GM21576 (cell line): ENCODE data around the gene OLFM2.
"Not testable (repeated sequence)": the region's sequence is repeated elsewhere in the genome, so short reads cannot be mapped to it uniquely, and the experiment has no call there.

ENCODE experiments used
- ATAC-seq: cut with Tn5 transposase; IDR thresholded peaks from one replicate; pipeline ENCODE4 v1.9.1; 2021; ENCODE audit warnings: mild to moderate bottlenecking, moderate library complexity; ENCODE audit not compliant: unreplicated experiment

OLFM2 gene

DNA sequence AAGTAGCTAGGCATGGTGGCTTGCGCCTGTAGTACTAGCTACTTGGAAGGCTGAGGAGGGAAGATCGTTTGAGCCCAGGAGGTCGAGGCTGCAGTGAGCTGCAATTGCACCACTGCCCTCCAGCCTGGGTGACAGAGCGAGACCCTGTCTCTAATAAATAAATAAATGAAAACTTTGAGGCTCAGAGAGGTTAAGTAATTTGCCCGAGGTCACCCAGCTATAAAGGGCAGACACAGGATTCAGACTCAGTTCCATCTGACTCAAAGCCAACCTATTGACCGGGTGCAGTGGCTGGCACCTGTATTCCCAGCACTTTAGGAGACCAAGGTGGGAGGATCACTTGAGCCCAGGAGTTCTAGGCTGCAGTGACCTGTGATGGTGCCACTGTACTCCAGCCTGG is 7.4 kb upstream of the OLFM2 start:
- no peak for ATAC-seq

DNA sequence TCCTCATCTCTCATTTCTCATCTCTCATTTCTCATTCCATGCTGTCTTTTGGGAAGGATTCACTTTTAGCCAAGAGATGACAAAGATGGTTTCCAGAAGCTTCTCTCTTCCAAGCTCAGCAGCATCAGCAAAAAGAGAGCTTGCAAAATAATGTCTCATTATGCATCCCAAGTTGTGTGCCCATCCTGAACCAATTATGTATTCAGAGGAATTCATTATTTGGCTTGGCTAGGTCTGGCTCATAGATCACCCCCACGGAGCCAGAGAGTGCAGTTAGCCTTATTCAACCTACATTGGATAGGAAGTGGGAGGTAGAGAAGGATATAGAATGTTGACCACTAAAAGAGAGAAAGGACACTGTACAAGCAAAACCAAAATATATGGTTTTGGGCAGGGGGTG is 5.4 kb upstream of the OLFM2 start:
- no peak for ATAC-seq

DNA sequence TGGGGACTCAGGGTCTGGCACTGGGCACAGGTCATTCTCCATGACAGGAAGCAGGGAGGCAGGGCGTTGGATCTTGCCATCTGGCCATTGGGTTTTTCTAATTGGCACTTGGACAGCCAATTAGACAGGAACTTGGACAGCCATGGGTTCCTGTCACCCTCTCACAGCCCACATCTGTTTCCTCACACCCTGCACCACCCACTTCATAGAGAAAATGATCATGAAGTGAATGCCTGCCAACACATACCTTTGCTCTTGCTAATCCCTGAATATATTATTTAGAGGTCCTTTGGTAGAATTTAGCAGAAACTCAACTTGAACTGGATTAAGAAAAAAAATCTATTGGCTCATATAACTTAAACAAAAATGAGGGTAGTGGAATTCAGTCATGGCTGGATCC is 4.9 kb upstream of the OLFM2 start:
- no peak for ATAC-seq

DNA sequence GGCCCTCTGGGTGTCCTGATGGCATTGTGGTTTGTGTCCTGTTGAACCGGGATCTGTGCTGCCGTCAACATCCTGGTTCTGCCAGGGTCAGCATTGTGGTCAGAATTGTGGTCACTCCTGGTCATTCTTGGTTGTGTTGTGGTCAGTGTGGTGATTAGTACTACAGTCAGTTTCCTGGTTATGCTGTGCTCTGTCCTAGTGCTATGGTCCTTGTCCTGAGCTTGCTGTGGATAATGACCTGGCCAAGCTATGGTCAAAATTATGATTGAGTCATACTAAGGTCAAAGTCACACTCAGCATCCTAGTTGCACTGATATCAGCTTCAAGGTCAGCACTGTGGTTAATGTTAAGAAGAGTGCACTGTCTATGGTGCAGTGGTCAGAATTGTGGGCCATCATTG is 4.5 kb upstream of the OLFM2 start:
- ATAC-seq: no peak

DNA sequence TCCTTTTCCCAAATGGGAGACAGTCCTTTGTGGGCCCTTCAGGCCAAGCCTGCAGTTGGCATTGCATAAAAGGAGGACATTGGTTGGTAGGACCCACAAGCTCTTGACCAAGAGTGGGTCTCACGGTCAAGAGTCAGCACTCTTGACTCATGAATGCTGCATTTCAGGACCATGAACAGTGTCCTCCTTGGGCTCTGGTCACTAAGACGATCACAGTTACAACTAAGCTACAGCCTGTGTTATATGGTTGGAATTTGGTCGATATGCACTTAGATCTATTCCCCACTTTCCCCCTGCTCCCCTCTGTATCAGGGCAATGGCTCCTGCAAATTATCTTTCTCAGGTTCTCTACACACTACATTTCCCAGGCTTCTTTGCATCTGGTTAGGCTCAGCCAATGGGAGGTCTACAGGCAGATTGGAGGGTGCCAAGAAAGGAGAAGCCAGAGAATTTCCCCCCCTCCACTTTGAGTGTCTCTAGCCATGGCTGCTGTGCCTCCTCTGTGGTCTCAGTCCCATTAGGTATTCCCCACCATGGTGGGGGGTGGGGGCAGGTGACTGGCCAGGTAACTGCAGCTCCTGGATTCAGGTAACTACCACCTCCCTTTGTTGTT is 3.1 kb upstream of the OLFM2 start:
- no peak for ATAC-seq

DNA sequence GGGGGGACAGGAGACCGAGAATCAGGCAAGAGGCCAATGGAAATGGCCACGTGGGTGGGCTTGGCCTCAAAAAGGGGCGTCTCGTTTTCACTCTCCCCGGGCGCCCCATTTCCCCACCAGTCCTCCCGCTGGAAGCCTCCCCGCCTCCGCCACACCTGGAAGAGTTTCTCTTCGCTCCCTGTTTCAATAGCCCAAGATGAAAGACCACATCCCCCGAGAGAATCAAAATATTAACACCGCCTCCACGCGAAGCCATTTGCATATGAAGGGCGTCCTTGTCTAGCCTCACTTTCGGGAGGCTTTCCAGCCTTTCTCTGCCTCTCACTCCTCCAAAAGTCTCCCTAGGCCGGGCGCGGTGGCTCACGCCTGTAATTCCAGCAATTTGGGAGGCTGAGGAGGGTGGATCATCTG is 691 bp upstream of the OLFM2 start:
- no peak for ATAC-seq

DNA sequence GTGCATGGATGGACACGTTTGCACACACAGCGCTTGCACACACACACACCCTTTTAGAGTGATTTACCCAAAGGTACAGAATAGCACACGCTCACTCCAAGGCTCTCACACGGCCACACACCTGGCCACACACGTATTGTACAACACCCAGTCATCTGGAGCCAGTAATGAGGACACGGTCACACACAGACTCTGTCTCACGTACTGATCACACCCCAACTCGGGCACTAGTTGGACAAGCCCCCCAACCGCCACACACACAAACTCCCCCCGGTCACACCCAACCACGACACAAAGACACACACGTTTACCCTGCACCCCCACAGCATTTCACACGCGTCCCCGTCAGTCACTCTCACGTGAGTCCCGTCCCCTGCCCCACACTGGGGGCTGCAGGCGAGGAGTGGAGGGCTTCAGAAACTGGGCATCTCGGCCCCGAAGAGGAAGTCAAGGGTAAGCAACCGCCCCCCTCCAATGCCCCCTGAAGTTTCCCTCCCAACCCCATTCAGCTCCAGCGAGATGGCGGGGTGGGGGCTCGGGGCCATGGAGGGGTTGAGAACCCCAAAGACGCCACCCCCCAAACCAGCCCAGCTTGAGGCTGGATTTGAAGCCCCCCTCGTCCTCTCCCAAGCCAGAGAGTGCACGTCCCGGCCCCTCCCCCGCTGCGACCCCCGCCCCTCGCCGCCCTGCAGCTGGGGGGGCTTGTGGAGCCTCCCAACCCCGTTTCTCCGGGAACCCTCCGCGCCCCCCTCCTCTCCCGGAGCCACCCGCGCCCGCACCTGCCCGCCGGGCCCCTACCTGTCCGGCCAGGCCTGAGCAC is 599 bp downstream of the OLFM2 start:
- ATAC-seq: no peak

DNA sequence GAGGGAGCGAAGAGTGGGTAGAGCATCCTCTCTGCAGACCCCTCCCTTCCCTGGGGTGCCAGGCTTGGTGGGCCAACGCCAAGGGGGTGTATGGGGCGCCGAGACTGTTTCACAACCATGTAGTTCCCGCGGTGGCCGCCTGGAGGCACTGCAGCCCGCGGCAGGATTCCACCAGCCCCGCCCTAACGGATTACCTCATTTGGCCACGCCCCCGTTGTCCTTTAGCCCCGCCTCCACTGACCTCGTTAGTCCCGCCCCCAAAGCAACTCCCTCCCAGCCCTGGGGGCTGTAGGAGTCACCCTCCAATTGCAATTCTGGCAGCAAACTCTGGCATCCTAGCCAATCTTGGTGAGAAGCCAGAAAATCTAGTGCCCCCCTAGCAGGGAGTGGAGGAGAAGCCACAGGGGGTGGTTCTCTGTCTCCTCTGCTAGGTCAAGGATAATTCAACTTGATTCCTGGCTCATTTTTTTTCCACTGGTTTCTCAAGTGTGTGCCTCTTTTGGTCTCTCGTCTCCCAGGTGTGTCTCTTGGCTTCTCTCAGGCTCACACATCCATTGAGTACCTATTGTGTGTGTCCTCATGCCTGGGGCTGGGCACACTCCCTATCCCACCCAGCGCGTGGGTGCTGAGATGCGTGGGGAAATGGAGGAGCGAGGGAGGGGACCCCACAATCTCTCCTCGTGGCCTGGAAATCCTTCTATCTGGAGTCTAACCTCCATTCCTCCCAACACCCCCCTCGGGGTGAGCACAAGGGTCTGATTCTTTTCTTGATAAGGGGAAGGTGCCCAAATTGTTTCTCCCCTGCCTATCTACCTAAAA is 2.0 kb downstream of the OLFM2 start:
- ATAC-seq: no peak

DNA sequence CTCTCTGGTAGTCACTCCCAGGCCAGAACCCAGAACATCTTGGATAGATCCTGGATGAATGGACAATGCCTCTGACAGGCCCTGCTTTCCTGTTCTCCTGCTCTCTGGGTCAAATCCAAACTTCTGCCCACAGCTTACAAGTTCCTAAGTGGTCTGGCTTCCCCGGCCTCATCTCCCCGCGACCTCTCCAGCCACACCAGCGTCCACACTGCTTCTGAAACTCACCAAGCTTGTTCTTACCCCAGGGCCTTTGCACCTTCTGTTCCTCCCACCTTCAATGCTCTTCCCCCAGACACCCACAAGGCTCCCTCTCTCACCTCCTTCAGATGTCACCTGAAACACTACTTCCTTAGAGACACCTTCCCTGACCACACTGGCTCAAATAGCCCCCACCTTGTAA is 3.5 kb downstream of the OLFM2 start:
- no peak for ATAC-seq

DNA sequence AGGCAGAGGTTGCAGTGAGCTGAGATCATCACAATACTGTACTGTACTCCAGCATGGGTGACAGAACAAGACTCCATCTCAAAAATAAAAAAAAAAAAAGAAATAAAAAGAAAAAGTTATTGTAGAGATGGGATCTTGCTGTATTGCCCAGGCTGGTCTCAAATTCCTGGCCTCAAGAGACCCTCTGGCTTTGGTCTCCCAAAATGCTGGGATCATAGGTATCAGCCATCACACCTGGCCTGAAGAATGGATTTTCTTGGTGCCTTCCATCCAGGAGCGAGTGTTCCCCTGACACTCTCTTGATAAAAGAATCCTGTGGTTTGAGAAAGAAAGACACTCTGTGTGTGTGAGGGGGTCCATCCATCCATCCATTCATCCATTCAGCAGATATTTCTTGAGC is 4.7 kb downstream of the OLFM2 start:
- ATAC-seq: no peak

DNA sequence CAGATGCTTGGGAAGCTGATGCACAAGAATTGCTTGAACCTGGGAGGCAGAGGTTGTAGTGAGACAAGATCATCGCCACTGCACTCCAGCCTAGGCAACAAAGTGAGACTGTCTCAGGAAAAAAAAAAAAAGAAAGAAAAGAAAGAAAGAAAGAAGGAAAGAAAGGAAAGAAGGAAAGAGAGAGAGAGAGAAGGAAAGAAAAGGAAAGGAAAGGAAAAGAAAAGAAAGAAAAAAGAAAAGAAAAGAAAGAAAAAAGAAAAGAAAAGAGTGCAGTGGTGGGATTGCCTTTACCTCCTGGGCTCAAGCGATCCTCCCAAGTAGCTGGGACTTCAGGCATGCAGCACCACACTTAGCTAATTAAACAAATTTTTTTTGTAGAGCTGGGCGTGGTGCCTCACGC is 12.9 kb downstream of the OLFM2 start:
- no peak for ATAC-seq

DNA sequence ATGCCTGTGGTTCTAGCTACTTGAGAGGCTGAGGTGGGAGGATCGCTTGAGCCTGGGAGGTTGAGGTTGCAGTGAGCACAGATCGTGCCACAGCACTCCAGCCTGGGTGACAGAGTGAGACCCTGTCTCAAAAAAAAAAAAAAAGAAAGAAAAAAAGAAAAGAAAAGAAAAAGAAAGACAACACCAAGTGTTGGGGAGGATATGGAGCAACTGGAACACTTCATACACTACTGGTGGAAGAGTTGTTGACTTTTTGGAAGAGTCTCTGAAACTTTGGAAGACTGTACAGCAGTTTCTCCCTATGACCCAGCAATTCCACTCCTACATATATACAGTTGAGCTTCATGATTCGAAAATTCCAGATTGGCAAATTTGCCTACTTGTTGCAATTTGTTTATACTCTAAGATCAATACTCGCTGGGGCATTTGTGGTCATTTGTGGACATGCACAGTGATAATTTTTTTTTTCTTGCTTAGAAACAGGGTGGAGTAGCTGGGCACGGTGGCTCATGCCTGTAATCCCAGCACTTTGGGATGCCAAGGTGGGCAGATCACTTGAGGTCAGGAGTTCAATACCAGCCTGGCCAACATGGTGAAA is 13.4 kb downstream of the OLFM2 start:
- ATAC-seq: not testable (repeated sequence)

DNA sequence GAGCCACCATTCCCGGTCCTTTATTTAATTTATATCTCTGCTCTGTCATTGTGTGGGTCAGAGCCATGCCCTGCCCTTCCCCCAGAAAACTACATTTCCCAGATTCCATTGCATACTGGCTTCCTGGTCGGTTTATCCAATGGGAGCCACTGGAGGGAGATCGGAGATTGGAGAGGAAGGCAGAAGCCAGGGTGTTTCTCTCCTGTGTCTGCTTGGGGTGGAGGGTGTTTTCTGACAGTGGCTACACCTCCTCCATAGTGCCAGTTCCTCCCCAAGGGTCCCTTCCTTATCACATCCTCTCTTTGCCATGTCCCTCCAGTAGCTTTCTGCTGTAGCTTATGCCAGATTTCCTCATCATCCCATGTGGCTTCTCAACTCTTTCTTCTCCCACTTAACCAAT is 19.0 kb downstream of the OLFM2 start:
- no peak for ATAC-seq

DNA sequence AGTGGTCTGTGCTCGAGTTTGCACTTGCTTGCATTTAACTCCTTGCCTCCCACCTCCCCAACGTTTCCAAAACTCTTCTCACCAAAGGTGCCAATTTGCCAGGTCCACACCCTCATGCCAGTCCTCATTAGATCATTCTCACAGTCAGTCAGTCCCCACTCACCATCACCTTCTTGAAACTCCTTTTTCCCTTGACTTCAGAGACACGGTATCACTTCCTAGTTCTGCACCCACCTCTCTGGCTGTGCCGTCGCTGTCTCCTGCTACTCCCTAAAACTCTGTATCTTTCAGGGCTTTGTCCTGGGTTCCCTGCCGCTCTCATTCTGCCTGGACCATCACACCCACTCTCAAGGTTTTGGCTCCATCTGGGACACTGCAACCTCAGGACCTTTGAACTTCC is 19.6 kb downstream of the OLFM2 start:
- no peak for ATAC-seq

DNA sequence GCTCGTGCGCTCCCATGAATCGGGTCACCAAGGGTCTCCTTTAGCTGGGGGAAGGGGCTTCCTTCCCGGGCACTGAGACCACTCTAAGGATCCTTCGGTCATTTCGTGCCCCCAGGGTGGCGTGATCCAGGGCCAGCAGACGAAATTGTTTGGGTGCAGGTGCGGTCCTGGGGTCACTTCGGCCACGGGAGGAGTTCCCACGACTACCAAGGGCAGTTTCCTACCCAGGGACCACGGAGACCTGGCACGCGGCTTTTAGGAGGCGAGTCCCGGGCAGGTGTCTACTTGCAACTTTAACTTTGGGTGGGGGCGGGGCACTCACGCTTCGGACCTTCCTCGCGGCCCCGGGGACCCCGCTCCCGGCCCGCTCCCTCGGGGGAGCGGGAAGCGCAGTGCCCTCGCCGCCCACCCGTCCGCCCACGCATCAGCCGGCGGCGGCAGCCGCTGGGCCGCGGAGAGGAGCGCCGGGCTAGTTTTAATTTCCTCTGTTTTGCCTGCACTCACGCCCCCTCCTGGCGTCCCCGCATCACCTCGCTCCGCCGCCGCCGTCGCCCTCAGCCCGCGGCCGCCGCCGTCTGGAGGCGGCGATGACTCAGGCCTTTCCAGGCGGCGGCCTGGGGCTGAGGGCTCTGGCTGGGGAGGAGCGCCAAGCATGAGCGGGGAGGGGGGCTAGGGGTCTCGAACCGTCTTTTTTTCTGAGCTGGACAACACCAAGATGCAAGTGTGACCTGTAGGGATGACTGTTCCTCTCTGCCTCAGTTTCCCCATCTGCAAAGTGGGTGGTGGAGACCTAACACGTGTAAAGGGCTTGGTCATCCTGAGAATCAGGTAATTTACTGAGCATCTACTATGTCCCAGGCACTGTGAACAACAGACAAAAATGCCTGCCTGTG is 21.8 kb downstream of the OLFM2 start:
- no peak for ATAC-seq

DNA sequence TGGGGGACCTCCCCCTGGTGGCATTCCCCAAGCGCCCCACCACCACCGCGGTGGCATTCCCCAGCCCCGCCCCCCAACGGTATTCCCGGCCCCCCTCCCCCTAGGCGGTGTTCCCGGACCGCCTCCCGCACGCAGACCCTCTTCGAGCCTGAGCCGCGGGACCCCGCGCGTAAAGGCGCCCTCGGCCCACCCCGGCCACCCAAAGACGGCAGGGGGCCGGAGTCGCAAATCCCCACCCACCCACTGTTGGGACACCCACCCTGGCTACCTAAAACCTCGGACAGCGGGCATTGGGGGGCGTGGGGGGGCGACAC is 22.4 kb downstream of the OLFM2 start:
- ATAC-seq: no peak

DNA sequence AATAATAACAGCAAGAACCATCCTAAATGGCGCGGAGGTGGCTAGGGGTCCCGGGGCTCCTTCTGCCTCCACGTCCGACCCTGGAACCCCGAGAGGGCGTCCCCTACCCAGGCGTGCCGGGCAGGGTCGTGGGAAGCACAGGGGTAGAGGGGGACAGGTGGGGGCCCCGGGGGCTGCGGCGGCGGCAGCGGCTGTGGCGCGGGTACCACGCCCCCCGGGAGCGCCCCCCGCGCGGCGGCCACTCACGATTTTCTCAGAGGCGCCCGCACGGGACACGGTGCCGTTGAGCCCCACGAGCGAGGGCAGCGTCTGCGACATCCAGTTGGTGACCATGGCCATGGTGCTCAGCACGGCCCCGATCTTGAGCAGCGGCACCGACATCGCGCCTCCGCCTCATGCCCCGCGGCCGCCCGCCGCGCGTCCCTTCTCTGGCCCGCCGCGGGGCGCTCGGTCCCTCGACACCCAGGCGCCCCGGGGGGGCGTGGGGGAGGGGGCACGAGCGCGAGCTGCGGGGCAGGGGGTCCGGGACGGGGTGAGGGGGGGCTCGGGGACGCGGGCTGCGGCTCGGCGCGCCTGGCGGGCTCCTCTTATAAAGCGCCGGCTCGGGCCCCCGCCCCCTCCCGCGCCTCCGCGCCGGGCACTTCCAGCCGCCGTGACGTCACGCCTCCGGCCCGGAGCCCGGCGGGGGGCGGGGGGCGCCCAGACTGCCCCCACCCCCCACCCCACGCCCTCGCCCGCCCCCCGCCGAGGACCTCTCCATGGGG is 22.9 kb downstream of the OLFM2 start:
- no peak for ATAC-seq

DNA sequence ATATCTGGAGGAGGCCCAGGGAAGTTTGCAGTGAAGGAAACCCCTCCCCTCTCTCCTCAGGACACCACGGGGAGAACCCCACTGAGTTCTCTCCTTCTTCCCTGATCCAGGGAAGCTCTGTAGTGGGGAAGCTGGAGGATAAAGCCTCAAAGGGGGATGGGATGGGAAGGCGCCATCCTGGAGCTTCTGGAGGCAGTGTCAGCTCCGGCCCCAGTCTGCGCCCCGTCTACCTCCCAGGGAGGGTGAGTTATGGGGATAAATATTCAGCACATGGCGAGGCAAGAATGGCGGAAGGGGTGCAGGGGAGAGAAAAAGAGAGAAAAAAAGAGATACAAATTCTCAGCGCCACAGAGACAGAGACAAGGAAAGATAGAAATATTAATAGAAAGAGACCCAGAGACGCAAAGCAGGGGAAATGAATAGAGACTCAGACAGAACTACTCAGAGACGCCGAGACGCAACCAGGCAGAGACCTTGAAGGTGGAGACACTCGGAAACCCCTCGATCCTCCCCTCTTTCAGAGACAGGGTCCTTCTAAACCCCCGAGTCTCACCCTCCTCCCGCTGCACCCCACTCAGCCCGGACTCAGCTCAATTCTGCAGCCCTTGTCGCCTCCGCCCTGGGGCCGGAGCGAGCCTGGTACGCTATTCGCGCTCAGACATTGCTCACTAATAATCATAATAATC is 23.6 kb downstream of the OLFM2 start:
- no peak for ATAC-seq

DNA sequence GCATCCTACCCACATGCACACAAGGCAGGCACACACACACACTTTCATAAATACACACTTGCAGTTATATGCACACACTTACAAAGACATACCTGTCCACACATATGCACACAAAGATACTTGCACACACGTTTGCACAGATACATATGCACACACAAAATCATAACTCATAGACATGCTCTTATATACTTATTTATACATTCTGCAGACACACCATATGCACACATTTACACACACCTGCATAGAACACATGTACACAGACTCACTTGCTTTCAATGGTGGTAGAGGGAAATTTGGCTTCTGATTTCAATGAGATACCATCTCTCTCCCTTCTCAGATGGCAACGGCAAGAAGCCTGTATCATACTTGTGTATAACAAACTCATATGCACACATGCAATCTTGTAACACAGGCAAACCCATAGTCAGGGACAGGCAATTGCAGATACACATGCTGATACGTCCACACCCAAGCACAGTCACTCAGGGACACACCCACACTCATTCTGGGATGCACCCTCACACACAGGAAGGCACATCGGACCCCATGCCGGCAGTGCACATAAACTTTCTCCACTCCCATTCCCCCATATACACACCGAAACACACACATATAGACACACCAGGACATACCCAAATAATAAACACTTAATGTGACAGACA is 24.7 kb downstream of the OLFM2 start:
- no peak for ATAC-seq
